Measurements from ENCODE around the gene DAPK2. TPM values are rescaled to one million over a fixed set of nuclear protein-coding genes. Genes with fewer than 3 reads are reported as not detected.

DAPK2 gene
- total and polyA plus RNA-seq, 2 of the 13 experiments (the other 11 are each of a cell fraction or from before 2014, with no cell fraction given) = 0.33 to 0.63 TPM

DNA sequence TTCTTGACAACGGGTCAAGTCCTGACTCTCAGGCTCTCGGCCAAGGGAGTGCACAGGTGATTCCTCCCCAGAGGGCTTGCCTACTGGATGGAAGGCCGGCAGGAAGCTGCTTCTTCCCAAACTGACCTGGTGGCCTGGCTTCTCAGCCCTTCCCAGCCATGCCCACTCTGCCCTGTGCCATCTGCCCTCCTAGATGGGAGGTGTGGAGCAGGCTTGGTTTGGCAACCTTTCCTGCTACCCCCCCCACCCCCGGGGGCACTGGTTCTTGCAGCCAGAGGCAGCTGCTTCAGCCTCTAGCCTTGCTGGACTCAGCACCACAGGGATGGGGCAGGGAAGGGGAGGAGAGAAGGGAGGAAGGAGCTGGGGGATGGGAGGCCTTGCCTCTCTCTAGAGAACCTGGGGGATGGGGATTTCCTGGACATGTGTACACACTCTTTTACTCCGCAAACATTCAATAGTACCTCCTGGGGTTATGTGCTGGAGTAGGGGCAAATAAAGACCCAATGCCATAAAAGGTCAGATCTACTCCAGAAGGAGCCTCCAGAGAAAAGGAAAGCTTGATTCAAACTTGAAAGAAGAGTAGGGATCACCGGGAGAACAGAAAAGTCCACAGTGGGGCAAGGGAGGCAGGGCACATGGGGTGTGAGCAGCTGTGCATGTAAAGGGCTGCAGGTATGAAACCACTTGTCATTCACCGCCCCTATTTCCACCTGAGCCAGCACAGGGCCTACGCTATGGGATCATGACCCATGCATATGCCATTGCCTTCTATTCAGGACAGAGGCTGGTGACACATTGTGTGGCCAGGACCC is 4.2 kb upstream of the DAPK2 start (continued):
- no peak for TF ChIP-seq MTA1 (CRISPR knock-in tag; IDR thresholded peaks at IDR 0.05; ENCODE audit: borderline replicate concordance)
- TF ChIP-seq ZNF17 (CRISPR knock-in tag; IDR thresholded peaks at IDR 0.05) = no peak
- TF ChIP-seq, protein P1, sequence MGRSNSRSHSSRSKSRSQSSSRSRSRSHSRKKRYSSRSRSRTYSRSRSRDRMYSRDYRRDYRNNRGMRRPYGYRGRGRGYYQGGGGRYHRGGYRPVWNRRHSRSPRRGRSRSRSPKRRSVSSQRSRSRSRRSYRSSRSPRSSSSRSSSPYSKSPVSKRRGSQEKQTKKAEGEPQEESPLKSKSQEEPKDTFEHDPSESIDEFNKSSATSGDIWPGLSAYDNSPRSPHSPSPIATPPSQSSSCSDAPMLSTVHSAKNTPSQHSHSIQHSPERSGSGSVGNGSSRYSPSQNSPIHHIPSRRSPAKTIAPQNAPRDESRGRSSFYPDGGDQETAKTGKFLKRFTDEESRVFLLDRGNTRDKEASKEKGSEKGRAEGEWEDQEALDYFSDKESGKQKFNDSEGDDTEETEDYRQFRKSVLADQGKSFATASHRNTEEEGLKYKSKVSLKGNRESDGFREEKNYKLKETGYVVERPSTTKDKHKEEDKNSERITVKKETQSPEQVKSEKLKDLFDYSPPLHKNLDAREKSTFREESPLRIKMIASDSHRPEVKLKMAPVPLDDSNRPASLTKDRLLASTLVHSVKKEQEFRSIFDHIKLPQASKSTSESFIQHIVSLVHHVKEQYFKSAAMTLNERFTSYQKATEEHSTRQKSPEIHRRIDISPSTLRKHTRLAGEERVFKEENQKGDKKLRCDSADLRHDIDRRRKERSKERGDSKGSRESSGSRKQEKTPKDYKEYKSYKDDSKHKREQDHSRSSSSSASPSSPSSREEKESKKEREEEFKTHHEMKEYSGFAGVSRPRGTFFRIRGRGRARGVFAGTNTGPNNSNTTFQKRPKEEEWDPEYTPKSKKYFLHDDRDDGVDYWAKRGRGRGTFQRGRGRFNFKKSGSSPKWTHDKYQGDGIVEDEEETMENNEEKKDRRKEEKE (IDR thresholded peaks at IDR 0.05) = no peak
- TF ChIP-seq, protein P2, sequence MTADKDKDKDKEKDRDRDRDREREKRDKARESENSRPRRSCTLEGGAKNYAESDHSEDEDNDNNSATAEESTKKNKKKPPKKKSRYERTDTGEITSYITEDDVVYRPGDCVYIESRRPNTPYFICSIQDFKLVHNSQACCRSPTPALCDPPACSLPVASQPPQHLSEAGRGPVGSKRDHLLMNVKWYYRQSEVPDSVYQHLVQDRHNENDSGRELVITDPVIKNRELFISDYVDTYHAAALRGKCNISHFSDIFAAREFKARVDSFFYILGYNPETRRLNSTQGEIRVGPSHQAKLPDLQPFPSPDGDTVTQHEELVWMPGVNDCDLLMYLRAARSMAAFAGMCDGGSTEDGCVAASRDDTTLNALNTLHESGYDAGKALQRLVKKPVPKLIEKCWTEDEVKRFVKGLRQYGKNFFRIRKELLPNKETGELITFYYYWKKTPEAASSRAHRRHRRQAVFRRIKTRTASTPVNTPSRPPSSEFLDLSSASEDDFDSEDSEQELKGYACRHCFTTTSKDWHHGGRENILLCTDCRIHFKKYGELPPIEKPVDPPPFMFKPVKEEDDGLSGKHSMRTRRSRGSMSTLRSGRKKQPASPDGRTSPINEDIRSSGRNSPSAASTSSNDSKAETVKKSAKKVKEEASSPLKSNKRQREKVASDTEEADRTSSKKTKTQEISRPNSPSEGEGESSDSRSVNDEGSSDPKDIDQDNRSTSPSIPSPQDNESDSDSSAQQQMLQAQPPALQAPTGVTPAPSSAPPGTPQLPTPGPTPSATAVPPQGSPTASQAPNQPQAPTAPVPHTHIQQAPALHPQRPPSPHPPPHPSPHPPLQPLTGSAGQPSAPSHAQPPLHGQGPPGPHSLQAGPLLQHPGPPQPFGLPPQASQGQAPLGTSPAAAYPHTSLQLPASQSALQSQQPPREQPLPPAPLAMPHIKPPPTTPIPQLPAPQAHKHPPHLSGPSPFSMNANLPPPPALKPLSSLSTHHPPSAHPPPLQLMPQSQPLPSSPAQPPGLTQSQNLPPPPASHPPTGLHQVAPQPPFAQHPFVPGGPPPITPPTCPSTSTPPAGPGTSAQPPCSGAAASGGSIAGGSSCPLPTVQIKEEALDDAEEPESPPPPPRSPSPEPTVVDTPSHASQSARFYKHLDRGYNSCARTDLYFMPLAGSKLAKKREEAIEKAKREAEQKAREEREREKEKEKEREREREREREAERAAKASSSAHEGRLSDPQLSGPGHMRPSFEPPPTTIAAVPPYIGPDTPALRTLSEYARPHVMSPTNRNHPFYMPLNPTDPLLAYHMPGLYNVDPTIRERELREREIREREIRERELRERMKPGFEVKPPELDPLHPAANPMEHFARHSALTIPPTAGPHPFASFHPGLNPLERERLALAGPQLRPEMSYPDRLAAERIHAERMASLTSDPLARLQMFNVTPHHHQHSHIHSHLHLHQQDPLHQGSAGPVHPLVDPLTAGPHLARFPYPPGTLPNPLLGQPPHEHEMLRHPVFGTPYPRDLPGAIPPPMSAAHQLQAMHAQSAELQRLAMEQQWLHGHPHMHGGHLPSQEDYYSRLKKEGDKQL (CRISPR knock-in tag; IDR thresholded peaks at IDR 0.05; ENCODE audit: low read depth) = no peak
- peak; percentile 84 for TF ChIP-seq SRF (IDR thresholded peaks at IDR 0.05; ENCODE audit: low read depth, low read length)
- no peak for TF ChIP-seq ZNF468 (CRISPR knock-in tag; IDR thresholded peaks at IDR 0.05)
- TF ChIP-seq EEA1 (CRISPR knock-in tag; IDR thresholded peaks at IDR 0.05; ENCODE audit: borderline replicate concordance) = no peak
- TF ChIP-seq, protein P3, sequence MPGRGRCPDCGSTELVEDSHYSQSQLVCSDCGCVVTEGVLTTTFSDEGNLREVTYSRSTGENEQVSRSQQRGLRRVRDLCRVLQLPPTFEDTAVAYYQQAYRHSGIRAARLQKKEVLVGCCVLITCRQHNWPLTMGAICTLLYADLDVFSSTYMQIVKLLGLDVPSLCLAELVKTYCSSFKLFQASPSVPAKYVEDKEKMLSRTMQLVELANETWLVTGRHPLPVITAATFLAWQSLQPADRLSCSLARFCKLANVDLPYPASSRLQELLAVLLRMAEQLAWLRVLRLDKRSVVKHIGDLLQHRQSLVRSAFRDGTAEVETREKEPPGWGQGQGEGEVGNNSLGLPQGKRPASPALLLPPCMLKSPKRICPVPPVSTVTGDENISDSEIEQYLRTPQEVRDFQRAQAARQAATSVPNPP (CRISPR knock-in tag; IDR thresholded peaks at IDR 0.05) = no peak
- peak; percentile 34 for TF ChIP-seq SALL1 (CRISPR knock-in tag; IDR thresholded peaks at IDR 0.05)
- no peak for TF ChIP-seq REPIN1 (CRISPR knock-in tag; IDR thresholded peaks at IDR 0.05; ENCODE audit: borderline replicate concordance, low read depth)
- TF ChIP-seq SOX6 (IDR thresholded peaks at IDR 0.05) = no peak
- peak; percentile 21; the same call in 1 of the 2 replicates for TF ChIP-seq SOX6 (CRISPR knock-in tag; IDR thresholded peaks at IDR 0.05)
- TF ChIP-seq, protein P4, sequence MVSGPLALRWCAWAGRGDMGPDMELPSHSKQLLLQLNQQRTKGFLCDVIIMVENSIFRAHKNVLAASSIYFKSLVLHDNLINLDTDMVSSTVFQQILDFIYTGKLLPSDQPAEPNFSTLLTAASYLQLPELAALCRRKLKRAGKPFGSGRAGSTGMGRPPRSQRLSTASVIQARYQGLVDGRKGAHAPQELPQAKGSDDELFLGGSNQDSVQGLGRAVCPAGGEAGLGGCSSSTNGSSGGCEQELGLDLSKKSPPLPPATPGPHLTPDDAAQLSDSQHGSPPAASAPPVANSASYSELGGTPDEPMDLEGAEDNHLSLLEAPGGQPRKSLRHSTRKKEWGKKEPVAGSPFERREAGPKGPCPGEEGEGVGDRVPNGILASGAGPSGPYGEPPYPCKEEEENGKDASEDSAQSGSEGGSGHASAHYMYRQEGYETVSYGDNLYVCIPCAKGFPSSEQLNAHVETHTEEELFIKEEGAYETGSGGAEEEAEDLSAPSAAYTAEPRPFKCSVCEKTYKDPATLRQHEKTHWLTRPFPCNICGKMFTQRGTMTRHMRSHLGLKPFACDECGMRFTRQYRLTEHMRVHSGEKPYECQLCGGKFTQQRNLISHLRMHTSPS (CRISPR knock-in tag; IDR thresholded peaks at IDR 0.05; ENCODE audit: low read depth) = no peak
- TF ChIP-seq TSC22D2 (CRISPR knock-in tag; IDR thresholded peaks at IDR 0.05; ENCODE audit: borderline replicate concordance) = no peak
- peak; percentile 45 for TF ChIP-seq PCBP2 (optimal IDR thresholded peaks at IDR 0.05; ENCODE audit: low read depth, low read length, poor library complexity, severe bottlenecking)
- TF ChIP-seq SMAD3 (CRISPR knock-in tag; IDR thresholded peaks at IDR 0.05) = no peak
- no peak for TF ChIP-seq KMT2A (CRISPR knock-in tag; IDR thresholded peaks at IDR 0.05)
- TF ChIP-seq U2AF2 (IDR thresholded peaks at IDR 0.05; ENCODE audit: low read depth, low read length) = no peak
- TF ChIP-seq ZNF33B (CRISPR knock-in tag; IDR thresholded peaks at IDR 0.05) = no peak

Data from HepG2 (cell line).